AG09319 (cell line): ENCODE results near the gene FBP2.

Source experiments
- DNase-seq: peaks from one replicate; pipeline ENCODE4 v3.0.0-alpha.2; 2010; ENCODE audit warnings: low read depth; ENCODE audit errors: extremely low read depth
- CTCF ChIP-seq: IDR thresholded peaks from 2 replicates; pipeline ENCODE4 v1.5.1; 2011; ENCODE audit warnings: low read depth, mild to moderate bottlenecking, inconsistent platforms, low read length, moderate library complexity

FBP2 gene

GRCh38 chr9:94538908-94539307 is 54.7 kb downstream of the FBP2 start:
- no peak for DNase-seq
- TF ChIP-seq CTCF: no peak

GRCh38 chr9:94534901-94535300 is 58.7 kb downstream of the FBP2 start:
- DNase-seq: no peak

GRCh38 chr9:94533601-94534000 is 60.0 kb downstream of the FBP2 start:
- DNase-seq: no peak
- TF ChIP-seq CTCF: no peak

More at GRCh38 chr9:94534901-94535300, 58.7 kb downstream of the FBP2 start:
- TF ChIP-seq CTCF: no peak

- TF ChIP-seq CTCF: no peak
- DNase-seq: no peak
These were observed 60.5 kb downstream of the FBP2 start for GRCh38 chr9:94533155-94533554.

- no peak for TF ChIP-seq CTCF
- DNase-seq: no peak
These were observed 64.7 kb downstream of the FBP2 start for GRCh38 chr9:94528886-94529285.

GRCh38 chr9:94526951-94527350 is 66.7 kb downstream of the FBP2 start:
- TF ChIP-seq CTCF: no peak
- DNase-seq: no peak

GRCh38 chr9:94526271-94526670 is 67.4 kb downstream of the FBP2 start:
- TF ChIP-seq CTCF: no peak
- DNase-seq: no peak
